Uterus (tissue), 4 donors: ENCODE data around the gene GPR107. TPM values are rescaled to one million over a fixed set of nuclear protein-coding genes. Genes with fewer than 3 reads are reported as not detected.

ENCODE experiments used
- DNase-seq, 2 donors: peaks; one replicate each; pipeline ENCODE4 v3.0.0-alpha.2; 2019 to 2020
- H3K27ac ChIP-seq, 2 donors: fragments of 200-600 bp; sonication (generic); 1 replicate in 1 of 2; 2 replicates in 1 of 2; pipeline ENCODE4 v1.5.1; 2016 to 2018
- H3K27me3 ChIP-seq, 2 donors: fragments of 200-600 bp; sonication (generic); one replicate each; pipeline ENCODE4 v1.5.1; 2018 to 2019; ENCODE audit warnings: control low read depth in 1 of 2
- H3K36me3 ChIP-seq, 2 donors: fragments of 200-600 bp; sonication (generic); one replicate each; pipeline ENCODE4 v1.5.1; 2019; ENCODE audit warnings: control low read depth in 1 of 2
- H3K4me1 ChIP-seq, 2 donors: fragments of 200-600 bp; sonication (generic); one replicate each; pipeline ENCODE4 v1.5.1; 2018 to 2019; ENCODE audit warnings: control low read depth in 1 of 2
- H3K4me3 ChIP-seq, 2 donors: fragments of 200-600 bp; sonication (generic); 1 replicate in 1 of 2; 2 replicates in 1 of 2; pipeline ENCODE4 v1.5.1; 2018 to 2019; ENCODE audit warnings: mild to moderate bottlenecking in 1 of 2
- H3K9me3 ChIP-seq, 2 donors: fragments of 200-600 bp; sonication (generic); one replicate each; pipeline ENCODE4 v1.5.1; 2019; ENCODE audit warnings: control low read depth in 1 of 2
- CTCF ChIP-seq, 4 experiments: fragments of 200-600 bp in 2 of 4; fragments of 450-650 bp in 2 of 4; sonication (generic) in 2 of 4; IDR thresholded peaks; one replicate each; pipeline ENCODE4 v1.5.1; 2016 to 2019; ENCODE audit warnings: antibody characterized with exemption in 4 of 4, mild to moderate bottlenecking in 2 of 4, moderate library complexity in 1 of 4
- POLR2A ChIP-seq, 2 donors: fragments of 450-650 bp; IDR thresholded peaks; one replicate each; pipeline ENCODE4 v1.6.1; 2016; ENCODE audit warnings: antibody characterized with exemption in 2 of 2, mild to moderate bottlenecking in 1 of 2, moderate library complexity in 1 of 2
- intact Hi-C: fragments of 100-400 bp; cut with DNase I; formaldehyde crosslinking; loops from one replicate; pipeline ENCODE4 v1.15.1; 2023; ENCODE audit warnings: low total_unique reads
- total RNA-seq, 4 donors: library from RNA; depleted of rRNA in 3 of 4; stranded (reverse); fragments of >200 nt in 3 of 4; gene quantifications; one replicate each; pipeline versions ENCODE4 v1.1.0 to v1.2.4, GENCODE V29; 2014 to 2023
- donor health status: DM: yes; HTN: yes; CAD: no.

GPR107 gene
- total RNA-seq, 4 donors from 2014 or later = 10.8 to 41.5 (median 26.7) TPM

- H3K27ac ChIP-seq = peak overlapping the region; percentile 74 to 89
- H3K4me3 ChIP-seq = no peak overlapping the region
- DNase-seq = no peak
- TF ChIP-seq POLR2A (IDR thresholded peaks at IDR 0.05) (no peak), CTCF (IDR thresholded peaks at IDR 0.05) (no peak)
- H3K27me3 ChIP-seq = no peaks in the 10 kb centered on the region
- H3K9me3 ChIP-seq = no peaks in the 10 kb centered on the region
- intact Hi-C loops = no loop called here
- no peaks in the 10 kb centered on the region for H3K36me3 ChIP-seq
- no peaks in the 10 kb centered on the region for H3K4me1 ChIP-seq
These were observed 66.0 kb downstream of the GPR107 start for GRCh38 chr9:130119519-130120298.

GRCh38 chr9:130120299-130120587 lies 66.5 kb downstream of the GPR107 start:
- H3K4me3 ChIP-seq = no peak overlapping the region
- H3K9me3 ChIP-seq = no peaks in the 10 kb centered on the region
- intact Hi-C loops = no loop called here
- no peak for DNase-seq
- H3K36me3 ChIP-seq = no peaks in the 10 kb centered on the region
- no peaks in the 10 kb centered on the region for H3K4me1 ChIP-seq
- no peak overlapping the region for H3K27ac ChIP-seq
- no peaks in the 10 kb centered on the region for H3K27me3 ChIP-seq
- no peak for TF ChIP-seq CTCF (IDR thresholded peaks at IDR 0.05)
- TF ChIP-seq POLR2A (IDR thresholded peaks at IDR 0.05) = no peak

- Histone ChIP-seq H3K27ac (no peak overlapping the region), H3K4me1 (no peaks in the 10 kb centered on the region), H3K9me3 (no peaks in the 10 kb centered on the region), H3K36me3 (no peaks in the 10 kb centered on the region), H3K27me3 (no peaks in the 10 kb centered on the region), H3K4me3 (no peak overlapping the region)
- TF ChIP-seq POLR2A (IDR thresholded peaks at IDR 0.05) = no peak
- intact Hi-C loops = no loop called here
- no peak for DNase-seq
These were observed 67.1 kb downstream of the GPR107 start for GRCh38 chr9:130120832-130121231.

- intact Hi-C loops = no loop called here
- H3K27ac ChIP-seq = no peak overlapping the region
- H3K27me3 ChIP-seq = no peaks in the 10 kb centered on the region
- no peak for DNase-seq
- H3K9me3 ChIP-seq = no peaks in the 10 kb centered on the region
- TF ChIP-seq POLR2A (IDR thresholded peaks at IDR 0.05) (no peak), CTCF (IDR thresholded peaks at IDR 0.05) (no peak)
- H3K4me1 ChIP-seq = no peaks in the 10 kb centered on the region
- no peaks in the 10 kb centered on the region for H3K36me3 ChIP-seq
- no peak overlapping the region for H3K4me3 ChIP-seq
These were observed 68.8 kb downstream of the GPR107 start for GRCh38 chr9:130122456-130122855.

- intact Hi-C loops = no loop called here
- no peaks in the 10 kb centered on the region for H3K36me3 ChIP-seq
- DNase-seq = peak in 1 of 2 donors; percentile 52
These were observed 70.6 kb downstream of the GPR107 start for GRCh38 chr9:130124085-130124860.

More at GRCh38 chr9:130124085-130124860, 70.6 kb downstream of the GPR107 start:
- no peak for TF ChIP-seq CTCF (IDR thresholded peaks at IDR 0.05)
- no peak for TF ChIP-seq POLR2A (IDR thresholded peaks at IDR 0.05)
- Histone ChIP-seq H3K27ac (no peak overlapping the region), H3K4me1 (no peaks in the 10 kb centered on the region), H3K4me3 (no peak overlapping the region), H3K9me3 (no peaks in the 10 kb centered on the region), H3K27me3 (no peaks in the 10 kb centered on the region)
